HG02970 (cell line): ENCODE measurements around the gene DYNLT4.
"Not testable (repeated sequence)": the region's sequence is repeated elsewhere in the genome, so short reads cannot be mapped to it uniquely, and the experiment has no call there.

ENCODE experiments used
- ATAC-seq: cut with Tn5 transposase; IDR thresholded peaks from one replicate; pipeline ENCODE4 v1.9.1; 2021; ENCODE audit warnings: mild to moderate bottlenecking, moderate library complexity, moderate number of reproducible peaks; ENCODE audit not compliant: unreplicated experiment, low FRiP score

The DYNLT4 gene, protein sequence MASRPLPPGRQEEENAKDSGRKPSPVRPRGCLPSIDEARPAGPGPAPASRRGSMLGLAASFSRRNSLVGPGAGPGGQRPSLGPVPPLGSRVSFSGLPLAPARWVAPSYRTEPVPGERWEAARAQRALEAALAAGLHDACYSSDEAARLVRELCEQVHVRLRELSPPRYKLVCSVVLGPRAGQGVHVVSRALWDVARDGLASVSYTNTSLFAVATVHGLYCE

DNA sequence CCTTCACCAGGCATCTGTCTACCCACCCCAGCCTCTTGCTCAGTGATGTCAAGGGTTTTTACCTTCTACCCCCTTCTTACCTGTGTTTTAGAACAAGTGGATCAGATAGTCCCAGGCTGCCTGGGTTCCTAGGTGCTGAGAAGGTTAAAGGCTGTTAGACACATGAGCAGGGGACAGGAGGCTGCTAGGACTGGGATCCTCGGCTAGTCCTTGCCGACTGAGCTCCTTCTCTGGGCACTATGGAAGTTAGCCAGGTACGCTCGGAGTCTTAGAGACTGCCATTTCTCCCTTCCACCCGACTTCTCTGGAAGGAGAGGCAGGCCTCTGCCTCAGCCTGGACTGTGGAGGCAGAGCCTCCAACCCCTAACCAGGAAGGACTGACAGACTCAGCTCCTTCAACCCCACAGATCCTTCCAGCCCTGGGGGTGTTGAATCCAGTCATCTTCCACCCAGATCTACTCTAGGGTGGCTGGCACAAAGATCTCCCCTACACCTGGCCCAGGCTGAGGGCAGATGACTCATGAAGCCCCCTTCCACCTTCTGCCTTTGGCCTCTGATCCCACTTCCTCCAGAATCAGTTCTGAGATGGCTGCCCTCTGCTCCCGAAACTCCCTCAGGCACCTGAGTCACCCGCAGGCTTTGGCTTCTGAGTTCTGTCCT is at the start of gene DYNLT4:
Gene DYNLT4, minus strand, starts transcription at position 648 of the 660 bp plus-strand sequence. CDS start 683 bp downstream, outside the sequence.
- no peak for ATAC-seq

DNA sequence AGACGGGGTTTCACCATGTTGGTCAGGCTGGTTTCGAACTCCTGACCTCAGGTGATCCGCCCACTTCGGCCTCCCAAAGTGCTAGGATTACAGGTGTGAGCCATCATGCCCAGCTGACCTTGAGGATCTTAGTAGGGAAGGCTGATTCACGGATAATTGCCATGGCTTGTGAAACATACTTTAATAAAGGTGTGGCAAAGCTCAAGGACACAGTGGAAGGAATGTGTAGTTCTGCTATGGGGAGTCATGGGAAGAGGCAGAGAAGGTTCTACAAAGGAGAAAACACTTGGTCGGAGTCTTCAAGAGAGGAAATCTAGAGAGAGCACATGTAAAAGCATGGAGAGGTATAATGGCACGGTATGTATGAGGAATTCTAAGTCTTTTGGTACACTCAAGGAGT is 48.6 kb upstream of the DYNLT4 start:
- ATAC-seq, result no peak

DNA sequence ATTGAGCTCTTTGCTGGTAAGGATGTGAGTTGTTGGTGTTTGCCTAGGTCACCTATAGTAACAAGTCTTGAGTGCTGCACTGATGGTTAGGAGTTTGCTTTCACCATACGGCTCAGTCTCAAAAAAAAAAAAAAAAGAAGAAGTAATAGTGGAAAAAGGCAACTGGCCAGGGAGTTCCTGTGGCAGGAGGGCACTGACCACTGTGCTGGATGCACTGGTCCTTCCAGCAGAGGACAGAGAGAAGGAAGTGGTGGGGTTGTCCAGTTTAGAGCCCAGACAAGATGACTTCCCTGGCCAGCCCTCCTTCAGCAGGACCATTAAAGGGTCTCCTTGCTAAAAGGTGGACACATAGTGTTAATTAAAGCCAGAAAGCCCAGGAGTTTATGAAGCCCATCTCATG is 47.8 kb upstream of the DYNLT4 start:
- ATAC-seq, result no peak

DNA sequence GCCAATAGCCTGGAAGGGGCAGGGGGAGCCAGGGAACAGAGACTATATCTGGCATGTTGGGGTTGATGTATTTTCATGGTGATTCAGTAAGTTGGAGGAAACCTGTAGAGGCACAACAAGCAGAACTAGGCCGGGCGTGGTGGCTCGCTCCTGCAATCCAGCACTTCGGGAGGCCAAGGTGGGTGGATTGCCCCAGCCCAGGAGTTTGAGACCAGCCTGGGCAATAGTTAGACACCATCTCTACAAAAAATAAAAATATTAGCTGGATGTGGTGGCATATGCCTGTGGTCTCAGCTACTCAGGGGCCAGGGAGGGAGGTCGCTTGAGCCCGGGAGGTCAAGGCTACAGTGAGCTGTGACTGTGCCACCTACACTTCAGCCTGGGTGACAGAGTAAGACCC is 46.0 kb upstream of the DYNLT4 start:
- no peak for ATAC-seq

DNA sequence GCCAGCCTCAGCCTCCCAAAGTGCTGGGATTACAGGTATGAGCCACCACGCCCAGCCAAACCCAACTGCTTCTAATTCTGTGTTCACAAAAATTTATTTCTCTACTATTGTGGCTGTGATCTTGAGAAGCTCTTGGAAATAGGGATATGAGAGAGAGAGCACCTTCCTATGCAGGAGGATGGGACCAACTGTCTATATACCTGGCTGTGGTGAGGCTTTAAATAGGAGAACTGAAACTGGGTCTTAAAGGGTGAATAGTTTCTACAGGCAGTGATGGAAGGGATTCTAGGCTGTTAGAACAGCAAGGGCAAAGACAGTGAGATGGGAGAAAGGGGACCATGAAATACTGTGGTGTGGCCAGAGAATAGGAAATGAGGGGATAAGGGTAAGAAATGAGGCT is 44.2 kb upstream of the DYNLT4 start:
- ATAC-seq, result no peak

DNA sequence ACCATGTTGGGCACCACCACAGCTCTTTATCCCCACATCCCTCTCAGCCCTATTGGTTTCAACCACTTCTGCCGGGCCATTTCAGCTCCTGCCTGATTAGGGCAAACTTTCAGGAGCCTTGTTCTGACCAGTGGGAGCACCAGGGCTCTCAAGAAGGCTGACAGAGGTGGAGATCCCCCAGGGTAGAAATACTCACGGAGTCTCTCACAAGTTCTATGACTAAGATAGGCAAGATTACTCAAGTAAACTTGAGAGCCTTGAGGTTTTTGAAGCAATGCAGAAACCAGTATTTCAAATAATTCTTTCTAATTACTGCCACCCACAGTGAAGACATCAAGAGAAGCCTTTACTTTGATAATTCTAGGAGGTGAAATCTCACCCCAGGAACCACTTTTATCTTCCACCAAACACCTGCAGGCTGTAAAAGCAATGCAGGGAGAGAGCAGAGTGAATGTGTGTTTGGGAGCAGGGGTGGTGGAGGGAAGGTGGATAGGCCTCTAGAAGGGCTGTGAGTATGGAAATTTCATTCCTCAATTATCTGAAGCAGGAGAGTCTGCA is 42.5 kb upstream of the DYNLT4 start:
- ATAC-seq, result no peak

DNA sequence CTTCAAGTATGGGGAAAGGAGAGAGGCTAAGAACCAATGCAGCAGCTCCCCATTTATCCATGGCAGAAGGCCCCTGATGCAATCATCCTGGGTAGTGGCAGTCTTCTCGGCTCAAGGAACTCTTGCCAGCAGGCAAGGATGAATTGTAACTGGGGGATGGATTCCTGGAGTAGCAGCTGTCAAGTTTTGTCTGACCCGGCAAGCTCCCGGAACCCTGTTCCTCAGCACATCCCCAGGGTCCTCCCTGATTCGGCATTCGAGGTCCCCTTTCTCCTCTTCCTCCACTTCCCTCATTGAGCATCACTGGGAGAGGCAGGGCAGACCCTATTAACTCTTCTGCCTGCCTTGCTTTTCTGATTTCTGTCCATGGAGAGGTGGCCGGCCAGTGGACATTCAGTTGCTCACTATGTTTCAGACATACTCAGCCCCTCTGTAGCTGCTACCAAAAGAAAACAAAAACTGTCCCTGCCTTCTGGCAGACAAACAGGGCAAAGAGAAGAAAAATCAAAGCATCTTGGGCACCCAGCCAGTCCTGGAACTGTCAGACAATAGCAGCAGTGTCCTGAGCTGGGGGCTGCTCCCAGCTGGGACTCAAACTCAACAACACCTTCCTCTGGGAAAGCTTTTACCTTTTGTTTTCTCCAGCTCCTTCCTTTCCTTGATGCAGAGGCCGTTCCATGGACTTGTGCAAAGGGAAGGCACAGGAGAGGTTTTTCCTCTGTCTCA is 41.5 kb upstream of the DYNLT4 start:
- ATAC-seq, result no peak

DNA sequence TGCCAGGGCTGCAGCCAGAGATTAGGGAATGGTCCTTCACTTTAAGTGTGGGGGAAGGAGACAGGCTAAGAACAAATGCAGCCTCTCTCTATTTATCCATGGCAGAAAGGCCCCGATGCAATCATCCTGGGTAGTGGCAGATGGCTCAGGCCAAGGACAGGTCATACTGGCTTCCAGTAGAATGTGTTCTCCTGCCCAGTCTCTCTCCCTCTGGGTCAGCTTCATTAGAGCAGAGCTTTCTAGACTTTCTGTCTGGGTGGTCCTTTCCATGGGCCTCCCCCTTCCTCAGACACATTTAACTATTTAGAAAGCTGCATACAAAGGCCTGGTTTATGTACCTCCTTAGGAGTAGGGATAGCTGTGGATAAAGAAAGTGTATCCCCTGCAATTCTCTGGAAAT is 40.7 kb upstream of the DYNLT4 start:
- ATAC-seq, result no peak

DNA sequence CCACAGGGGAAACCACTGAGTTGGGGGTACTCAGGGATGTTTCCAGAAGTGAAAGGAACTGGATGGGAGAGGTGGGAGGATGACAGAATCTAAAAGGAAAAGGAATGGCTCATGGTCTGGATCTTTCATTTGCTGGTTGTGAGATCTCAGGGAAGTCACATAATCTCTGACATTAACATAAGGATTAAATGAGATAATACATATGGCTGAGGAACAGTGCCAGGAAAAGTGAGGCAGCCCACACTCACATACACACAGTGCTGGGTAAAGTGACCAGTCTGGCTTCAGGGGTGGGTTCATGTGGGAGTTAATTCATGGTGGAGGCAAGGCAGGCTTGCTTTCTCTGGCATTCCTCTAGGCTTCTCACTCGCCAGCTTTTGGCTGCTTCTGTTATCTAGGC is 39.8 kb upstream of the DYNLT4 start:
- no peak for ATAC-seq

DNA sequence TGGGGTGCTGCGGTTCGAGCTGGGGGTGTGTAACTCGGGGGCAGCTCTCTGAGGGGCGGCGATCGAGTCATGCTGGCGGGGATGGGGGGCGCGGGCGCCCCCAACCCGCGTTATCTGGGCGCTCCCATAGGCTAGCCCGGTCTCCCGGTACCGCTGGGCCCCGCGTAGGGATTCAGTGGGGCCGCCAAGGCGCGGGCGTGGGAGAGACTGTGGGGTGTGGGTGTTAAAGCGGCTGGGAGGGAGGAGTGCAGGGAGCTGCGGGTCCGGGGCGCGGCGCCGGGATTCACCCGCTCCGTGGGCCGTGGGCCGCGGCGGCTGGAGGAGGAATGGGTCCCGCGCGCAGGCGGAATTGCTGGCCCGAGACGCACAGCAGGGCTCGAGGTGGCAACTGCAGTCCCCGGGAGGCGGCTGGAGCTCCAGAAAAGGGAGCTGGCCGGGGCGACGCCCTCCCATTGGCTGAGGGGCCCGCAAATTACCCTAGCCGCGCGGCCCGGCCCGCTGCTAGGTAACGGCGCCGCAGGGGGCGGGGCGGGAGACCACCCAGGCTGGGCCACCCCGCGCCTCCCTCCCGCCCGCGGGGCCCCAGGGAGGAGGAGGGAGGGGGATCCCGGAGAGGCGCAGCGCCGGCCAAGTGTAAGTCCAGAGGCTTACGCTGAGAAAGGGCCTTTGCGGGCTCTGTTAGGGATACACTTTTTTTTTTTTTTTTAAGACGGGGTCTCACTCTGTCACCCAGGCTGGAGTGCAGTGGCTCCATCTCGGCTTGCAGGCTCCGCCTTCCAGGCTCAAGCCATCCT is 35.9 kb upstream of the DYNLT4 start, which contains the start of gene PTCH2:
Gene PTCH2, minus strand, starts transcription at position 392 of the 794 bp plus-strand sequence. Its CDS starts 321 bp downstream, at position 71.
- no peak for ATAC-seq

DNA sequence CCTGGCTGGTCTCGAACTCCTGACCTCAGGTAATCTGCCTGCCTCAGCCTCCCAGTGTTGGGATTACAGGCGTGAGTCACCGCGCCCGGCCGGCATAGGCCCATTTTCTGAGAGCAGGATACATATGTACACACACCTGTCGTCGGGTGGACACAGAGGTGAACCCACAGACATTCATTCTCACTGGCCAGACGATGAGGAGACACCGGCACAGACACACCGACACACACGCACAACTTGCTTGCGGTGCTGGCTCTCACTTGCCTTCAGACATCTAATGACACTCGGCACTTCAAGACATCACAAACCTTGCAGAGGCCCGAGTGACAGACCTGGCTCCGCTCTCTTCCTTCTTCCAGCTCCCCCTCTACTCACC is 35.3 kb upstream of the DYNLT4 start:
- no peak for ATAC-seq

DNA sequence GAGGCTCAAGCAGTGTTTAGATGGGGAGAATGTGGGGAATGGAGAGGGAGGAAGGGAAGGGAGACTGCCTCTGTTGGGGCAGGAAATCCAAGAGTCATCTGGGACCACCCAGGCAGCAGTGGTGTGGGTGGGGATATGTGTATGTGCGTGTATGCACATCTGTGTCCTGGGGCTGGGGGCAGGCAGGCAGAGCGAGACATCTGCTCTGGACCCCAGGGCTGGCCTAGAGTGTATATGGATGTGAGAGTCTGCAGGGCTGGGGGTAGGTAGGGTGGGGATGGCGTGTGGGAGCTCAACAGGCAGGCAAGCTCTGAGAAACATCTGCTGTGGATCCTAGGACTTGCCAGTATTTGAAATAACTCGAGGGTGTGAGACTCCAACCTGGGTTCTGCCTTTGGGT is 32.4 kb upstream of the DYNLT4 start:
- ATAC-seq, result no peak

DNA sequence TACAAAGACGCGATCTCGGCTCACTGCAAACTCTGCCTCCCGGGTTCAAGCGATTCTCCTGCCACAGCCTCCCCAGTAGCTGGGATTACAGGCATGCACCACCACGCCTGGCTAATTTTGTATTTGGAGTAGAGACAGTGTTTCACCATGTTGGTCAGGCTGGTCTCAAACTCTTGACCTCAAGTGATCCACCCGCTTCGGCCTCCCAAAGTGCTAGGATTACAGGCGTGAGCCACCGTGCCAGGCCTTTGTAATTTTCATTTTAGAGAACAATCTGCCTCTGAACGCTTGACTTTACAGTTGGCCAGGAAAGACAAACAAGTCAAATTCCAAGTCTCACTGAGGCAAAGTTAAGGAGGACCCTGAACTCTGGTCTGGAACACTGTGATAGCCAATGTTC is 31.1 kb upstream of the DYNLT4 start:
- ATAC-seq, result not testable (repeated sequence)

DNA sequence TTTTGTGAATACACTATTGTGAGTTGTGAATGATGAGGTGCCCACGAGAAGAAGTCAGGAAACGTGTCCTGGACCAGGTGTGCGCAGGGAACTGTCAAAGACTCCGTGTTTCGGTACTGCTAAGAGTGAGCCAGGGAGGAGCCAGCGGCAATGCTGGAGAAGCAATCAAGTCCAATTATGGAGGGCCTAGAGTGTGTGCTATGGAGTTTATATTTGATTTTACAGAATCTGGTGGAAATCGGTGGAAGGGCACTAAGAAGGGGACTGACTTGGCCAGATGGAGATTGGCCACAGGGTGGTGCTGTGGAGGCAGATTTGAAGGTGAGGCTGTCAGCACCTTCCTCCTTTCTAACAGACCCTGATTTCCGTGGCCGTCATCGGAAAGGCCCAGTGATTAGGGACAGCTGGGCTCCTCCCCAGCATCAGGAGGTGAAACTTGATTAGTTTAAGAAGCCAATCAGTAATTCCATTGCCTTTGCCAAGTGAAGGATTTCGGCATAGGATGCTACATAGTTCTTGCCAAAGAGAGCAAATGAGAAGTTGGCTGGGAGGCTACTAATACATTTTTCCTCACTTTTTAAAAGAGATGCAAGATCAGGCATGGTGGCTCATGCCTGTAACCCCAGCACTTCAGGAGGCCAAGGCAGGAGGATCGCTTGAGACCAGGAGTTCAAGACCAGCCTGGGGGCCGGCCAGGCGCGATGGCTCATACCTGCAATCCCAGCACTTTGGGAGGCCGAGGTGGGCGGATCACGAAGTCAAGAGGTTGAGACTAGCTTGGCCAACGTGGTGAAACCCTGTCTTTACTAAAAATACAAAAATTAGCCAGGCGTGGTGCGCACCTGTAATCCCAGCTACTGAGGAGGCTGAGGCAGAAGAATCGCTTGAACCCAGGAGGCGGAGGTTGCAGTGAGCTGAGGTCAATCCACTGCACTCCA is 28.9 kb upstream of the DYNLT4 start:
- no peak for ATAC-seq

DNA sequence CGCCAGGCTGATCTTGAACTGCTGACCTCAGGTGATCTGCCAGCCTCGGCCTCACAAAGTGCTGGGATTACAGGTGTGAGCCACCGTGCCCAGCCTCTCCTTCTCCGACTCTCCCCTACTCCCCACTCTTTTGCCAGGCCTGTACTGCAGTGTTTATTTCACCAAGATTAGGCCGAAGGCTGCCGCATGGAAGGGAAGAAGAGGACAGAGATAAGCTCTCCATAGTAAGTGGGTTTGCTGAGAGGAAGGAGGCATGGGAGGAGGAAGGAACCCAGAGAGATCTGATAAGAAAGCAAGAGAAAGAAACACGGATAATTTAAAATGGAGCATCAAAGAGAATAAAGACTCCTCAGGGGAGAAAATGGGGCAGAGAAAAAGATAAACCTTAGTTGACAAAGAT is 27.2 kb upstream of the DYNLT4 start:
- no peak for ATAC-seq

DNA sequence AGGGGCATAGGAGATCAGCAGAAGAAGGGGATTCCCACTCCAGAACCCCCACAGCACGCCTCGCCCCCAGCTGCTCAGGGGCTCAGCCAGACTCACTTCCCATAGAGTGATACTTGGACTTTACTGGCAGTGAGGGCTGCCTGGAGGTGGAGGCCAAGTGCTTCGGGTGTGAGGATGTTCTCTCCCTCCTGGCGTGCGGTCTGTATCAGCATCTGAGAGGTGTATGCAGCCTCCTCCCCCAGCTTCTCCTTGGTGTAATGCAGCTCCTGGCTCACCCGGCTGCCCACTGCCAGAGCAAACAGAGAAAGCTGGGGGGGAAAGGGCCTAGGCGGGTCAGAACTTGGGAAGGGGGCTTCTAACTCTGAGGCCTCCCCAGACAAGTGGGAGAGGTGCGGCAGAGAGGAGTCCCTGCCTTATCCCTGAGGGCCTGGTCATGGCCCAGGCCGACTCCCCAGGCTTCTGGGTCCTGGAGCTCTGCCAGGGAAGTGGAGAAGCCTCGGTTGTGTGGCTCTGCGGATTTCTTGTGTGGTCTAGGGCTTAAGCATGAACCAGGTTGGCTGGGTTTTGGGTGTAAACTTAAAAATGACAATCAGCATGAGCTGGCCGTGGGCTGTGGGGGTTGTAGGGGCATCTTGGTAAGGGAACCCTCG is 25.0 kb upstream of the DYNLT4 start:
- ATAC-seq, result no peak

DNA sequence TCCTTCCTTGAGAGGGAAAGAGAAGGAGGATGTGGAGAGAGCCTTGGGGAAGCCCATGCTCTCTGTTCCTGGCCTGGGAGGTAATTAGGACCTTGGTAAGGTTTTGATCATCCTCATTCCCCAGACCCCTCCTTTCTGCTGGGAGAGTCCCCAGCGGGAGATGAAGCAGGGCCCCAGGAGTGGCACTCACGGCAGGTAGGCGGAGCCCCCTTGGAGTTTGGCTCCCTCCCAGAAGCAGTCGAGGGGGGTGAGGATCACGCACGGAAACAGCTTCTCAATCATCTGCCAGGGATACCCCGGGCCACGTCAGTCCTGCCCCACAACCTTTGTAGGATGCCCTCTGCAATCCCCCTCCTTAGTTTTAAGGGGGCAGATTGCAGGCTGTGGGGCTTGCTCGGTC is 24.4 kb upstream of the DYNLT4 start:
- no peak for ATAC-seq

DNA sequence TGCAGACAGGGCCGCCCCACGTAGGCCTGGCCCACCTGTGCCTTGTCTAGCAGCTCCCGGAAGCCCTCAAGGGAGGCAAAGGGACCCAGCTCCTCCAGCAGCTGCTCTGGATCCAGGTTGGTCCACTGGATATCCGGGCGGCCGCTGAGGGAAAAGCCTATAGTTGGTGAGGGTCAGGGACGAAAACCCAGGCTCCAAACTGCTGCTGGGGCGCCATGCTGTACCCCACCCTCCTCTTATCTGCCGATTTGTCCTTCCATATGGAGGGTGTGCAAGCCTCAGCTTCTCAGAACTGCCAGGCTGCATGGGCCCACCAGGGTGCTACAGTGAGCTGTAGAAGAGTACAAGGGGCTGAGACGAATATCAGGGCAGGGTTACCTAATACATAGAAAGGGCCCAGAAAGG is 23.8 kb upstream of the DYNLT4 start:
- no peak for ATAC-seq
